Renal cortical epithelial cell (primary cell): Measurements from ENCODE around the gene HDAC3. TPM values are rescaled to one million over a fixed set of nuclear protein-coding genes. Genes with fewer than 3 reads are reported as not detected.

ENCODE experiments used
- DNase-seq: peaks from one replicate; pipeline ENCODE4 v3.0.0-alpha.2; 2011; ENCODE audit warnings: low read depth
- total RNA-seq: library from RNA; depleted of rRNA; stranded (reverse); fragments of >200 nt; gene quantifications from 2 replicates; pipeline ENCODE4 v1.2.3, GENCODE V29; 2014

HDAC3 gene
- 50.2 and 62.0 TPM in 2 replicates for total RNA-seq

DNA sequence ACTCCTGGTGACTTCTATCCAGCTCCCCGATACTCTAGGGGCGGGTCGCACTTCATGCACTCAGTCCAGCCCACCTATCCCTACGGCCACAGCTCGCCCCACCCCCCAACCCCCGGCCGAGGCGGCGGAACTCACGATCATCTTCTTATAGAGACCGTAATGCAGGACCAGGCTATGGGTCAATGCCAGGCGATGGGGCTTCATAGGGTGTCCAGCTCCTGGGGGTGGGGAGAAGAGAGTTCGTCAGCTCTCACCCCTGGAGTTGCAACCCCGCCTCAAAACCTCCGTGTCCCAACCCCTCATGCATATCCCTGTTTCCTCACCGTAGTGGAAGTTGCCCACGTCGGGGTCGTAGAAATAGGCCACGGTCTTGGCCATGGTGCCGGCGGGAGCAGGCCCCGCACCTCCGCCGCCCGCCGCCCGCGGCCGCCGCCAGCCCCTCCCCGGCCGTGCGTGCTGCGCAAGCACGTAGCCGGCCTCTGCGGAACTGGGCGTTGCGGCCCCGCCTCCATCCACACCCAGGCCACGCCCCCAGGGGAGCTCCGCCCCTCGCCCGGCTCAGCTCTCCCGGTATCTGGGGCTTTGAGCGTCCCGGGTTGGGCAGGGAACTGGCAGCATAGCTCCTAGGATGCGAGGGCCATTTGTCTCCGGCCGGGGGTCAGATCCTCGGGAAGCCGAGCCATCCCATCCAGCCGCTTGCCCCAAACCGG, at the start of gene HDAC3, which contains the start of gene RELL2:
HDAC3 (minus strand) TSS at position 437 of the 710 bp plus-strand sequence; CDS start at position 378, 59 bp downstream.
RELL2 (plus strand) TSS at position 585 of the 710 bp plus-strand sequence. CDS start 1,229 bp downstream, outside the sequence.
- peak; percentile 74 for DNase-seq

DNA sequence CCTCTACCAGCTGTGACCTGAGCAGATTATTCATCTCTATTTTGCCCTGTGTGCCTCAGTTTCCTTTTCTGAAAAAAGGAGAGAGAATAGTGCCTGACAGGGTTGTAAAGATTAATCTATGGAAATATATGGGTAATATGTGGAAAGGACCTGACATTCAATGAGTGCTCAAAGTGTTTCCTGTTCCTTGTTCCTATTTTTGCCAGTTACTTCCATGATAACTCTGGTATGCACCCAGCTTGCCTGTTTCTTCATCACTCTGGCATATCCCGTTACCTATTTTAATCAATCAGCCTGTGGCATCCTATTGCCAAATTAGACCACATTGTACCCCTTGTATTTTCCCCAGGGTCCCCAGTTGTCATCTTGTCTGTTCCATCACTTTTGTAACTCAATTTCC, 48.9 kb upstream of the HDAC3 start:
- no peak for DNase-seq

- DNase-seq, result no peak
Observed at GRCh38 chr5:141683596-141684141, 47.0 kb upstream of the HDAC3 start.

DNA sequence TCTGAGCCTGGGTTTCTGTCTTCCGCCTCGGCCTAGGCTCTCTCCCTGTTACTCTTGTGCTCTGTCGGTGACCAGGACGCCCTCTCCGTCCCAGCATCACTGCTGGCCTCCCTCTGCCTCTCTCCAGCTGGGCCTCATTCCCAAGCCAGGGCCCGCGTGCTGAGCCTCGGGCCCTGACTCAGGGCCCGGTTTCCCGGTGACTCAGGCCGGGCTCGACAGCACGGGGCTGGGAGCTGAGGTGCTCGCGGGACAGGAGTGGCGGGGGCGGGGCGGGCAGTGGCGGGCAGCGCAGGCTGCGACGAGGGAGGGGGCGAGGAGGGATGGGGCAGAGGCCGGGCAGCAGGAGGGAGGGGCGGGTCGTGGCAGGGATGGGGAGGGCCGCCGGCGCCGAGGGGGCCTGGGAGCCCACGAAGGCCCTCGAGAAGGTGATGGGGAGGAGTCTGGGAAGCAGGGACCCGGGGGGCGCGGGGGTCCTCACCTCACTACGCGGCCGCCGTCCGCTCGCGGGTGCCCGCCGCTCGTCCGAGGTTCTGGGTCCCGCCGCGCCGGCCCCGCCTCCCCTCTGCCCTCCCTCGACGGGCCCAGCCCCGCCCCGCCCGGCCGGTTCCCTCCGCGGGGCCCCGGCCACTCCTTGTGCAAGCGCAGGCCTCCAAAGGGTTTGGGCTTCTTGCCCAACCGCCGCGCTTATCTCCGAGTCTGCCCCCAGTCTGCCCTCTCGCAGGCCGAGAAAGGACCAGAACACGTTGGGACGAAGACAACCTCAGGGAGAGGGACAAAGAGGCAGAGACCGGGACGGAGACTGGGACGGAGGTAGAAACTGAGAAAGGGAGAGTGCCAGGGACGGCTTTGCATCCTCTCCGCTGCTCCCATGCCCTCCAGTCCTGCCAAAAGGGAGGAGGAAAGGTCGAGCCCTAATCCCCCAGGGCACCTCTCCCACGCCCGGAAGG, 45.3 kb upstream of the HDAC3 start, which contains the start of gene ARAP3:
ARAP3 (minus strand) TSS at position 536 of the 947 bp plus-strand sequence. CDS start 1,744 bp downstream, outside the sequence.
- DNase-seq, result peak; percentile 47

- DNase-seq, result no peak
Observed at GRCh38 chr5:141681295-141681694, 44.6 kb upstream of the HDAC3 start.

DNA sequence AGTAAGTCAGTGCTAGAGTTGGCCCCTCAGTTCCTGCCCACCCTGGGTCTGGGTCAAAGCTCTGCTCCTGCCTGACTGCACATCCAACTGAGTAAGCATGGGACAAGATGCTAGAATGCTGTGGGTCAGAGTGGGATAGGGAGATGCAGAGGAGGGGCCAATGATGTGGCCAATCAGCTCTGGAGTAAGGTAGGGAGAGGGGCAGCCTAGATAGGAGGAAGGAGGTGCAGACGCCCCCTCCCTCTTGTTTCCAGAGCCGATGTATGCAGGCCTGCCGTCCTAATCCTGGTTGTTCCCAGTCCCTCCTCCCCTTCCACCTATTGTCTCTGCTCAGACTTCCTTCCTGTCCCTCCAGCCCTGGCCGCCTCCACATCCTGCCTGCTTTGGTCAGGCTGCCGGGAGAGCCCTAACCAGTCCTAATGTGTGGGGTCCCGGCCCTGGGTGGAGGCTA, 44.1 kb upstream of the HDAC3 start:
- no peak for DNase-seq

GRCh38 chr5:141680178-141680577, 43.5 kb upstream of the HDAC3 start:
- DNase-seq, result no peak

DNA sequence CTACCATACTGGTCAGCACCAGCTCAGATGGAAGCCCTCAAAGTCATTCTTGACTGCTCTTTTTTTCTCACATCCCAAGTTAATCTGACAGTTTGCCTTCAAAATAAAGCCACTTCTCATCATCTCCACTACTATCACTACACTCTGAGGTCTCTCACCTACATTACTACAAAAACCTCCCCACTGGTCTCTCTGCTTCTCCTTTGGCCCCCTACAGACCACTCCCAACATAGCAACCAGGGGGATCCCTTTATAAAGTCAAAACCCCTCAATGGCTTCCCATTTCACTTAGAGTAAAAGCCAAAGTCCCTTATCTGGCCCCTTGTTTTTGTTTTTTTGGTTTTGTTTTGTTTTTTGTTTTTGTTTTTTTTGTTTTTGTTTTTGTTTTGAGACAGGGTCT, 40.8 kb upstream of the HDAC3 start:
- DNase-seq, result no peak

- DNase-seq, result no peak
Observed at GRCh38 chr5:141675672-141676071, 39.0 kb upstream of the HDAC3 start.

- no peak for DNase-seq
Observed at GRCh38 chr5:141674747-141675146, 38.1 kb upstream of the HDAC3 start.

DNA sequence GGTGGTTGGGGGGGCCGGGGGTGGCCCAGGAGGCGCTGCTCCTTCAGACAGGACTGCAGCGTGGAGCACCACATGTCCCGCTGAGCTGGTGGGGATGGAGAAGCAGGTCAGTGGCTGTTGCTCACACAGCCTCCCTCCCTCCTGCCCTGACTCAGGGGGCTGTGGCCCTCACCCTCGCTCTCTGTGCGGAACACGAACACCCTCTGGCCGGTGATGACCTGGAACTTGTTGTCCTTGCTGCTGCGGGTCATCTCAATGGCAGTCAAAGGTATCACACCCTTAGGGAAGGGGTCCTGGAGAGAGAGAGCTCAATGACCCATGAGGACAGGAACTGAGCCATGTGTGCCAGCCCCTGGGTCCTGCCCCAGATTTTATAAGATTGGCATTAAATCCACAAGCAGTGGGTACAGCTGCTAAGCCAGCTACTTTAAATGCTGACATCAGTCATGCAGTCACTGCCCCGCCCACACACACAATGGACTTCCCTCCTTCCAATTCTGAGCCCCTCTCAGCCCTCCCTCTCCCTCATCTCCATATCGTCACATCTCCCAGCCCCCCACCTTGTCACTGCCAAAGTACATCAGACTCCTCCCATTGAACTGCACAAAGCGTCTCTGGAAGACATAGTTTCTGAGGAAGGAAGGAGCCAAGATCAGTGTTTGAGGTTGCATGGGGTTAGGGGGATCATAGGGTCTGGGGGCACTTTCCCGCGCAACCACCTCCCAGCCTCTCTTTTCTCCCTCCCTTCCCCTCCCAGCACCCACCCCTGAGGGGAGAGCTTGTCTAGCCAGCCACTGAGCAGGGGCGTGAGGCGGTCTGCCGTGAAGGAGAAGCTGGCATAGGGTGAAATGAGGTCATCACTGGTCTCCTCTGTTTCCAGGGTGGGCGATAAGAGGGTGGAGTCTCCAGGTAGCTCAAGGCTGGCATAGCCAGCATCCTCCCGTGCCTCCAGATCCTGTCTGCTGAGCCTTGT, 36.5 kb upstream of the HDAC3 start:
- no peak for DNase-seq

GRCh38 chr5:141672071-141672840, 35.6 kb upstream of the HDAC3 start:
- no peak for DNase-seq

DNA sequence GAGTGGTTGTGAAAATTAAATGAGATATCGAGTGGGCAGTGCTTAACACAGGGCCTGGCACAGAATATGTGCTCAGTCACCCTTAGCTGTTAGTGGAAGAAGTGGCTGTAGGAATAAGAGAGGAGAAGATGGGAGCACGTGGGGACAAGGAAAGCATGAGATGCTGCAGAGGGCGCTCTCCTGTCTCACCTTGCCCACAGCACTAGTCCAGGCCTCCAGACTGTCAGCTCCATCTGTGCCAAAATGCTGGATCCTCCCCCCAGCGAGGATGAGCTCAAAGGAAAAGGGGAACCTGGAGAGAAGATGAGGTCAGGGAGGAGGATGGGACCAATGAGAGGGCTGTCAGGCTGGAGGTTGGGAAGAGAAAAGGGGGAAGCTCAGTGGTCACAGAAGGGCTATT, 32.9 kb upstream of the HDAC3 start:
- no peak for DNase-seq

GRCh38 chr5:141668601-141669265, 32.1 kb upstream of the HDAC3 start:
- no peak for DNase-seq

DNA sequence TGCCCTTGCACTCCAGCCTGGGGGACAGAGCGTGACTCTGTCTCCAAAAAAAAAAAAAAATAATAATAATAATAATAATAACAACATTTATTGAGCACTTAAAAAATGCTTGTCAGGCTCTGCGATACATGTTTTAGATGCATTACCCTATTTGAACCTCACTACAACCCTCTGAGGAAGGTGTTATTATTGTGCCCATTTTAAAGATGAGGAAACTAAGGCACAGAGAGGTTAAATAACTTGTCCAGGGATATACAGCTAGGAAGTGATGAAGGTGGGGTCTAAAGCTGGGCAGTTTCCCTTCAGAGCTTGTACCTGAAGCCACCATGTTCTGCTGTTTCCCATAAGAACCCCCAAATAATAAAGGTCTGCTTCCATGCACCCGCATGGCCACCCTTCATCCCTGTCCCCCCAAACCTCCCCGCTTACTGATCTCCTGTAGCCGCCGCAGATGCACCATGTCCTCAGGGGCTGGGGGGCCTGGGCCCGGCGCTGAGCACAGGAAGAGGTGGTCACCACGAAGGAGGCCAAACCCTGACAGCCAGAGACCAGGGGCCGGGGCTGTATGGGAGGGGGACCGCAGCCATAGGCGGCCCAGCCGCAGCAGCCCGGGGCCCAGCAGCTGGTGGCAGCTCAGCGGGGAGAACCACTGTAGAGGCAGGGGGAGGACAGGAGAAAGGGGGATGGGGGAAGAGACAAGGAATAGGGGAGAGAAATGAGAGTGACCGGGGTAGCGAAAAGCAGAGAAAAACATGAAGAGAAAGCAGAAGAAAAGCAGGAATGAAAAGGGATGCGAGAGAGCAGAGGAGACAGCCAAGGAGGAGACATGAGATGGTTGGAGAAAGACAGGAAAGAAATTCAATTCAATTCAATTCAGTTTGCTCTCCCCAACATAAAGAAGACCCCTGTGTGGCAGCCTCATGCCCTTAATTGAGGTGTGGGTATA, 29.6 kb upstream of the HDAC3 start:
- DNase-seq, result no peak

GRCh38 chr5:141664733-141665461, 28.2 kb upstream of the HDAC3 start:
- peak; percentile 48 for DNase-seq

DNA sequence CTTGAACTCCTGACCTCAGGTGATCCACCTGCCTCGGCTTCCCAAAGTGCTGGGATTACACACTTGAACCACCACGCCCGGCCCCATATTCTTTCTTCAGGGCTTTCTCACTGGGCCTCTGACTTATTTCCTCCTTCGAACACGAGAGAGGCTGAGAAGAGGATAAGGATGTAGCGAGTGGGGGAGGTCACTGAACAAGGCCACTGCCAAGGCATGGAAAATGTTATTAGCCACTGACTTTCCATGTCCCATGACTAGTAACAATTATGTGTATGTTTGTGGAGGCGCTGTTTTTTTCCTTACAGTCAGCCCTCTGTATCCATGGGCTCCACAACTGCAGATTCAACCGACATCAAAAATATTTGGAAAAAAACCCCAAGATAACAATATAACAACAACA, 26.9 kb upstream of the HDAC3 start:
- no peak for DNase-seq

GRCh38 chr5:141662028-141662427, 25.4 kb upstream of the HDAC3 start:
- no peak for DNase-seq
